AG09319 (cell line): ENCODE data around the gene NRARP.

ENCODE experiments used
- DNase-seq: peaks from one replicate; pipeline ENCODE4 v3.0.0-alpha.2; 2010; ENCODE audit warnings: low read depth; ENCODE audit errors: extremely low read depth
- TF ChIP-seq, protein P1 (sequence below): IDR thresholded peaks from 2 replicates; pipeline ENCODE4 v1.5.1; 2011; ENCODE audit warnings: low read depth, mild to moderate bottlenecking, inconsistent platforms, low read length, moderate library complexity

The NRARP gene

DNA sequence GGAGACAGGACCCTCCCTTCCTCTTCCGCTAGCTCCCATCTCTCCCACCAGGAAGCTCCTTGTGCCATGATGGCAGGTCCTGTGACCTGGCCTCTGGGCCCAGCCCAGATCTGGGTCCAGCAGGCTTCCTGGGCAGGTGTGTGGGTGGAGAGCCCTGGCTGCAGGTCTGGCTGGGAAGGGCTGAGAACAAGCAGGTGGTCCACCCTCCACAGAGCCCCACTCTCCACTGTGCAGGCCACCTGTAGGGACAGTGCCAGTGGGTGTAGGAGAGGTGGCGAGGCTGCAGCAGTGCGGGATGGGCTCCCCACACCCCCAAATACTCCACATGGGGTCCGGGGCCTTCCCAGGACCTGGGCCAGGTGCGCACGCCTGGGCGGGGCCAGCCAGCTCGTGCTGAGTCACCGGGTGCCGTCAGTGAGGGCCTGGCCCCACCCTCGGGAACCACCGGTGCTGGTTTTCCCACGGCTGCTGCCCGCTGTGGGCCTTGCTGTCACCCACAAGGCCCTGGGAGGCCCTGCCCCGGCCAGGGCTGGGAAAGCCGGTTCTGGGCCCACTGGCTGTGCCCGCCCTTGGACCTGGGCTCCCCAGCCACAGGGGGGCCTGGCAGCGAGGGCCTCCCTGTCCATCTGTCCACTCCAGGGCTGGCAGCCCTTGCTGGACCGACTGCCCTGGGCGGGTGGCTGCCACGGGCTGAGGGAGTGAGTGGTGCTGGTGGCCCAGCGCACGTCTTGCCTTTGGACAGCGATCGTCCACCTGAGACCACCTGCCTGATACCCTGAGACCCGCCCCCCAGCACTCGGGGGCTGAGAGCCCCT, 9.3 kb upstream of the NRARP start:
- TF ChIP-seq, protein P1, sequence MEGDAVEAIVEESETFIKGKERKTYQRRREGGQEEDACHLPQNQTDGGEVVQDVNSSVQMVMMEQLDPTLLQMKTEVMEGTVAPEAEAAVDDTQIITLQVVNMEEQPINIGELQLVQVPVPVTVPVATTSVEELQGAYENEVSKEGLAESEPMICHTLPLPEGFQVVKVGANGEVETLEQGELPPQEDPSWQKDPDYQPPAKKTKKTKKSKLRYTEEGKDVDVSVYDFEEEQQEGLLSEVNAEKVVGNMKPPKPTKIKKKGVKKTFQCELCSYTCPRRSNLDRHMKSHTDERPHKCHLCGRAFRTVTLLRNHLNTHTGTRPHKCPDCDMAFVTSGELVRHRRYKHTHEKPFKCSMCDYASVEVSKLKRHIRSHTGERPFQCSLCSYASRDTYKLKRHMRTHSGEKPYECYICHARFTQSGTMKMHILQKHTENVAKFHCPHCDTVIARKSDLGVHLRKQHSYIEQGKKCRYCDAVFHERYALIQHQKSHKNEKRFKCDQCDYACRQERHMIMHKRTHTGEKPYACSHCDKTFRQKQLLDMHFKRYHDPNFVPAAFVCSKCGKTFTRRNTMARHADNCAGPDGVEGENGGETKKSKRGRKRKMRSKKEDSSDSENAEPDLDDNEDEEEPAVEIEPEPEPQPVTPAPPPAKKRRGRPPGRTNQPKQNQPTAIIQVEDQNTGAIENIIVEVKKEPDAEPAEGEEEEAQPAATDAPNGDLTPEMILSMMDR, result no peak
- DNase-seq, result no peak

DNA sequence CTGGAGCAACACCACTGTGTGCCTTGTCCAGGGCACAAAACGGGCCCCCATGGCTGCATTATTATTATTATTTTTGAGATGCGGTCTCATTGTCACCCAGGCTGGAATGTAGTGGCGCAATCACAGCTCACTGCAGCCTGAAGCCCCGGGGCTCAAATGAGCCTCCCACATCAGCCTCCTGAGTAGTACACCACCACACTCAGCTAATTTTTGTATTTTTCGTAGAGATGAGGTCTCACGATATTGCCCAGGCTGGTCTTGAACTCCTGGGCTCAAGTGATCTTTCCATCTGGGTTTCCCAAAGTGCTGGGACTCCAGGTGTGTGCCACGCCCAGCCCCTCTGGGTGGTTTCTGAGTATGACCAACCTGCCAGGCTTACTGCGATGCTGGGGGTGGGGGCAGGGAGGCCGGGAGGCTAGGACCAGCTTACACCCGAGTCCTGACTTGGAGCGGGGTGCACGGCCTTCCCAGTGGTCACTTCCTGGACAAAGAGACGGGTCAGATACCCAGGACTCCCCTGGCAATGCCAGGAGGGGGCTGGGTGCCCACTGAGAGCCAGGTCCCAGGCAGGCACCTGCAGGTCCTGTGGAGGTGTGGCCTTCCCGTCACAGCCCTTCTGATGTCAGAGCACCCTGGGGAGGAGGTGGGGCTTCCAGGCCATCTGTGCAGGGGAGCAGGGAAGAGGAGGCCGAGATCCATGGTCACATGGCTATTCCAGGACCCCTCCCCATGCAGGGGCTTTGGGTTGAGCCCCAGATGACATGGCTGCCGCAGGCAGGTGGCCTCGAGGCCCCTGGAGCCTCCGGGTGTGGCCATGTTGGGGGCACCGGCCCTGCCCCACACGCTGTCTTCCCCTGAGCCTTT, 8.3 kb upstream of the NRARP start:
- TF ChIP-seq, protein P1, result no peak
- DNase-seq, result no peak

DNA sequence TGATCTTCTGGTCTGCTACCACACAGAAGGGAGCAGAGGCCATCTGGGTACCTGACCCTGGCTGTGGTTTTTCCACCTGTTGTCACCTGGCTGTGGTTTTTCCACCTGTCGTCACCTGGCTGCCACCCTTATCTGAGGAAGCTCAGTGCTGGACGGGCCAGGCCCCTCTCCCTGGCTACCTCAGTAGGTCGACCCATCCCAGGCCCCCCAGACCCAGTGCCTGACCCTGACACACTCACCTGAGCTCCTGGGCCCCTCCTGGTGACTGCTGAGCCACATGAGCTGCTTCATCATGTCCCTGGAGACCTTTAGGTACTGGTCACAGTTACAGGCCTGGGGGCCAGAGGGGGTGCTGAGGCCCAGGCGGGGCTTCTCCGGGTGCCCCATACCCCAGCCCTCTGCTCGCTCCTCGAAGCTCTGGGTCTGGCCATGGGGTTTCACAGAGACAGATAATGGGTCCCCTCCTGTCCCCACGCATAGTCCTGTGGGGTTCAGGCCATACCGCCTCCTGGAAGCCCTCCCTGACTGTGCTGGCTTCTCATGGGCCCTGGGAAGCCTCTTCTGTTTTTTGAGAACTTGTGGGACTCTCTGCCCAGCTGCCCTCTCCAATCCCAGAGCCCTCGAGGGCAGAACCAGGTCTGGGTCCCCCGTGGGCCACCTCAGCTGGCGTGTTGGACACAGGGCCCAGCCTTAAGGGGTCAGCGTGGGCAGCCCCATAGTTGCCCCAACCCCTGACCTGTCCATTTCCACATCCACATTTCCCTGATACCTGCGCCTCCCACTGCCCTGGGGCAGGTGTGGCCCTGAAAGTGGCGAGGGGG, 7.5 kb upstream of the NRARP start:
- TF ChIP-seq, protein P1, result no peak

DNA sequence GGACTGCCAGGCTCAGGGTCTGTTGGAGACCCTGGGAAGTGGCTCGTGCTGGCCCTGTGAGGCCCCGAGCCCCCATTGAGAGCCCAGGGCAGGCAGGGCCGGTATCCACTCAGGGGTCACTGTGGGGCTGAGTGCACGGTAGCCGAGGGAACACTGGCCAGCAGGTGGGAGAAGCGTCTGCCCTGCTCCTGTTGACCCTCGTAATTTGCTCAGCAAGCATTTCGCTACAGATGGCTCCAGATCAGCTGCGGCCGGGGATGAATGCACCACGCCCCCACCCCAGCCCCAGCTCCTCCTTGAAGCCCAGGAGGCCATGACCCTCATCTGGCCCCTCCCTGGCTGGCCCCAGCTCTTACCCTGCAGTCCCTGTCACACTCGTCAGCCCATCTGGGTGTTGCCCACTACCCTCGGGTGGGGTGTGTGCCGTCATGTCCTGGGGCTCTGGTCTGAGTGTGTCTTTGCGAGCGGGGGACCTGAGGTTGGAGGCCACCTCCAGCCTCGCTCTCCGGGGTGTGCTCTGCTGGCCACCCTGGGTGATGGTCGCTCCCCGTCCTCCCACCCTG, 6.1 kb upstream of the NRARP start:
- DNase-seq, result no peak
- TF ChIP-seq, protein P1, result no peak

More for the DNA sequence above, 7.5 kb upstream of the NRARP start:
- DNase-seq, result no peak

DNA sequence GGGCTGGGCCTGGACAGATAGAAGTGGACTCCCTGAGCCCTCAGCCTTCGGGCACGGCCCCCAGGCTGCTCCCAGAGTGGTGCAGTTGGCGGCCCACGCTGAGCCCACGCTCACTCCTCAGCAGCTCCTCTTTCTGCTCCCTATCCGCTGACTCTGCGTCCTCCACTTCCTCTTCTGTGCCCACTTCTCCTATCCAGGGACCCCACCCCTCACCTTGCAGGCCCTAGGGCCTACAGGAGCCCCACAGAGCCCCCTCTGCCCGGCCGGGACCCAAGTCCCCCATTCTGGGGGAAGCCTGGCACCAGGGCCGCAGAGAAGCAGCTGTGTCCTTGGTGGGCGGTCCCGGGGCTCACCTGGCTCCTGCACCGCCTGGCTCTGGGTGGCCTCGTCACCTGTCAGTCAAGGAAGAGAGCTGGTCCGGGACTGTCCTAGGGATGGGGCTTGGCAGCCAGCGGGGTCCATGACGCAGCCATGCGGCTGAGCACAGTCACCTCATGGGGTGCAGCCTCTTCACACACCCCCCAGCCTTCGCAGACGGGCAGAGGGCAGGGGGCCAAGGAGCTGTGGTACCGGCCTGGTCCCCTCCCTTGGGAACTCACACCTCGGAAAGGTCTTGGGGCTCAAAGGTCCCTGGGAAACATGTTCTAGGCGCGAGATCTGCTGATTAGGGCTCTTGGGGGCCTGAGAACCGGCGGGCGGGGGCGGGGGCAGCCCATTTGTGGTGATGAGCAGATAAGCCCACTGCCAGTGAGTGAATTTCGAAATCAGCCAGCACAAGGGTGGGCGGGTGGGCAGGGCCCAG, 5.4 kb upstream of the NRARP start:
- TF ChIP-seq, protein P1, result no peak
- no peak for DNase-seq

DNA sequence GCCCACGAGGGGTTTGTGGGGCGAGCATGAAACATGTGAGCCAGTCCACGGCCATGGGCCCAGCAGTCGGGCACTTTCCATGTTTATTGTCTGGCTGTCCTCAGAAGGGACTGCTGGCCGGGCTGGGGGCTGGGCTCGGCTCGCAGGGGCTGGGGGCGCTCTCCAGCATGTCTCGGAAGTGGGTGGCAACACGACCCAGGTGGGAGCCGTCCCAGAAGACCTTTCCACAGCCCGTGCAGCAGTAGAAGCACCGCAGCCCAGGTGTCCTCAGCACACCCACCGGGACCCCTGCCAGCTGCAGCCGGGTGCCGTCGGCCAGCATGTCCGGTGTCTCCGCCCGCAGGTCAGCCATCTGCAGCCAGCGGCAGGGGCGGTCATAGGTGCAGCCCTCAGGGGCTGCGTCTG, 4.8 kb upstream of the NRARP start:
- no peak for DNase-seq
- TF ChIP-seq, protein P1, result no peak
